GM12878 (cell line): ENCODE data around the gene ATF4.

Experiments
- CREB1 ChIP-seq: IDR thresholded peaks from 2 replicates; pipeline ENCODE4 v1.6.1; 2012; ENCODE audit warnings: low read depth, mild to moderate bottlenecking, inconsistent platforms
- CTCF ChIP-seq, 3 experiments: IDR thresholded peaks in 2 of 3; conservative IDR thresholded peaks in 1 of 3; 2 replicates each; pipeline ENCODE4 v1.5.1; 2011; ENCODE audit warnings: low read depth in 3 of 3, low read length in 3 of 3, mild to moderate bottlenecking in 3 of 3, control low read depth in 2 of 3, moderate library complexity in 2 of 3, inconsistent platforms in 1 of 3, mixed read lengths in 1 of 3; ENCODE audit not compliant: control insufficient read depth in 2 of 3, insufficient read depth in 1 of 3; ENCODE audit errors: extremely low read depth in 1 of 3
- ELK1 ChIP-seq: IDR thresholded peaks from 2 replicates; pipeline ENCODE4 v1.6.1; 2012; ENCODE audit warnings: low read depth, low read length, improper control_type of control experiment
- EZH2 ChIP-seq: IDR thresholded peaks from 2 replicates; pipeline ENCODE4 v1.6.1; 2012; ENCODE audit warnings: low read depth, mild to moderate bottlenecking, control low read depth, inconsistent platforms, low read length, borderline replicate concordance; ENCODE audit not compliant: control insufficient read depth
- JUNB ChIP-seq: IDR thresholded peaks from 2 replicates; pipeline ENCODE4 v1.6.1; 2016; ENCODE audit warnings: antibody characterized with exemption, mild to moderate bottlenecking
- KAT2A ChIP-seq: conservative IDR thresholded peaks from 2 replicates; pipeline ENCODE4 v1.6.1; 2011; ENCODE audit warnings: low read depth, low read length; ENCODE audit not compliant: control insufficient read depth
- POLR2A ChIP-seq: IDR thresholded peaks from 2 replicates; pipeline ENCODE4 v1.6.1; 2011; ENCODE audit warnings: low read depth, mild to moderate bottlenecking, low read length
- RB1 ChIP-seq: fragments of 450-650 bp; formaldehyde crosslinking; IDR thresholded peaks from 2 replicates; pipeline ENCODE4 v1.6.1; 2017; ENCODE audit warnings: mild to moderate bottlenecking, borderline replicate concordance
- RCOR1 ChIP-seq: conservative IDR thresholded peaks from 2 replicates; pipeline ENCODE4 v1.6.1; 2012; ENCODE audit warnings: low read depth, low read length, improper control_type of control experiment
- REST ChIP-seq: IDR thresholded peaks from 2 replicates; pipeline ENCODE4 v1.6.1; 2012; ENCODE audit warnings: mild to moderate bottlenecking, low read depth, low read length
- TCF7 ChIP-seq: IDR thresholded peaks from 2 replicates; pipeline ENCODE4 v1.6.1; 2014; ENCODE audit warnings: antibody characterized with exemption, borderline replicate concordance
- ZNF274 ChIP-seq: IDR thresholded peaks from one replicate; pipeline ENCODE4 v1.8.0; 2011; ENCODE audit not compliant: insufficient read length, insufficient read depth
- TF ChIP-seq, protein P1 (sequence below): IDR thresholded peaks from 2 replicates; pipeline ENCODE4 v1.6.1; 2012; ENCODE audit warnings: low read depth, low read length, improper control_type of control experiment
- TF ChIP-seq, protein P2 (sequence below): IDR thresholded peaks from 2 replicates; pipeline ENCODE4 v1.6.1; 2012; ENCODE audit warnings: low read depth, low read length, improper control_type of control experiment

- TF ChIP-seq ZNF274 (no peak), ELK1 (no peak), REST (no peak), TCF7 (no peak), CTCF (IDR thresholded peaks at IDR 0.05 in 2 of 3, conservative IDR thresholded peaks at IDR 0.05 in 1 of 3; ENCODE audit: control insufficient read depth in 2 of 3, extremely low read depth in 1 of 3, insufficient read depth in 1 of 3, low read depth in 3 of 3, low read length in 3 of 3) (no peak), CREB1 (no peak), RB1 (no peak), RCOR1 (no peak), POLR2A (no peak), KAT2A (no peak), JUNB (no peak), EZH2 (no peak)
- TF ChIP-seq, protein P1, sequence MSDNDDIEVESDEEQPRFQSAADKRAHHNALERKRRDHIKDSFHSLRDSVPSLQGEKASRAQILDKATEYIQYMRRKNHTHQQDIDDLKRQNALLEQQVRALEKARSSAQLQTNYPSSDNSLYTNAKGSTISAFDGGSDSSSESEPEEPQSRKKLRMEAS, result no peak
- TF ChIP-seq, protein P2, sequence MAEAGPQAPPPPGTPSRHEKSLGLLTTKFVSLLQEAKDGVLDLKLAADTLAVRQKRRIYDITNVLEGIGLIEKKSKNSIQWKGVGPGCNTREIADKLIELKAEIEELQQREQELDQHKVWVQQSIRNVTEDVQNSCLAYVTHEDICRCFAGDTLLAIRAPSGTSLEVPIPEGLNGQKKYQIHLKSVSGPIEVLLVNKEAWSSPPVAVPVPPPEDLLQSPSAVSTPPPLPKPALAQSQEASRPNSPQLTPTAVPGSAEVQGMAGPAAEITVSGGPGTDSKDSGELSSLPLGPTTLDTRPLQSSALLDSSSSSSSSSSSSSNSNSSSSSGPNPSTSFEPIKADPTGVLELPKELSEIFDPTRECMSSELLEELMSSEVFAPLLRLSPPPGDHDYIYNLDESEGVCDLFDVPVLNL, result no peak
These were observed 48.1 kb downstream of the ATF4 start for GRCh38 chr22:39568278-39568981.
